22Rv1 (cell line): ENCODE data around the gene SMAD9.

Experiments
- ZFX ChIP-seq: fragments of 450-650 bp; IDR thresholded peaks from 2 replicates; pipeline ENCODE4 v1.6.1; 2017; ENCODE audit warnings: antibody characterized with exemption, borderline replicate concordance
- TF ChIP-seq, protein P1 (sequence below): fragments of 450-650 bp; IDR thresholded peaks from 2 replicates; pipeline ENCODE4 v1.5.1; 2017; ENCODE audit warnings: mild to moderate bottlenecking

DNA sequence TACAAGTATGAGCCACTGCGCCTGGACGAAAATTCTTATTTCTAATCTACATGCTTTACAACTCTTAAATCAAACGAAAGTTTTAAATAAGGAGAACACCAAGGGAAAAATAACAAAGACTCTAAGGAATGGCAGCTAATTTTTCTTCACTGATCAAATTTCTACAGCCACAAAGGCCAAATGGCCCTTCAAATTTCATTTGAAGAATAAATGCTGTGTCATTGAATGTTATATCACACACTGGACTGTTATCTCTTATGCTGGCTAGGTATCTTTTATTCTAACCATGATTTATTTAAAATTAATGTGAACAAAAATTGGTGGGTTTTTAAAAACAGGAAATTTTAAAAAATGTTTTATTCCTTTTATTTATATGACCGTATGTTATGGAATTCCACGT, 14.1 kb downstream of the SMAD9 start:
- TF ChIP-seq, protein P1, sequence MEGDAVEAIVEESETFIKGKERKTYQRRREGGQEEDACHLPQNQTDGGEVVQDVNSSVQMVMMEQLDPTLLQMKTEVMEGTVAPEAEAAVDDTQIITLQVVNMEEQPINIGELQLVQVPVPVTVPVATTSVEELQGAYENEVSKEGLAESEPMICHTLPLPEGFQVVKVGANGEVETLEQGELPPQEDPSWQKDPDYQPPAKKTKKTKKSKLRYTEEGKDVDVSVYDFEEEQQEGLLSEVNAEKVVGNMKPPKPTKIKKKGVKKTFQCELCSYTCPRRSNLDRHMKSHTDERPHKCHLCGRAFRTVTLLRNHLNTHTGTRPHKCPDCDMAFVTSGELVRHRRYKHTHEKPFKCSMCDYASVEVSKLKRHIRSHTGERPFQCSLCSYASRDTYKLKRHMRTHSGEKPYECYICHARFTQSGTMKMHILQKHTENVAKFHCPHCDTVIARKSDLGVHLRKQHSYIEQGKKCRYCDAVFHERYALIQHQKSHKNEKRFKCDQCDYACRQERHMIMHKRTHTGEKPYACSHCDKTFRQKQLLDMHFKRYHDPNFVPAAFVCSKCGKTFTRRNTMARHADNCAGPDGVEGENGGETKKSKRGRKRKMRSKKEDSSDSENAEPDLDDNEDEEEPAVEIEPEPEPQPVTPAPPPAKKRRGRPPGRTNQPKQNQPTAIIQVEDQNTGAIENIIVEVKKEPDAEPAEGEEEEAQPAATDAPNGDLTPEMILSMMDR: no peak
- TF ChIP-seq ZFX: no peak
